ENCODE results near the gene SLC44A3. TPM values are rescaled to one million over a fixed set of nuclear protein-coding genes. Genes with fewer than 3 reads are reported as not detected.

The SLC44A3 gene
- total and polyA plus RNA-seq, 9 donors: 1.1 to 31.3 (median 3.3) TPM

- intact Hi-C loops (cut with DNase I): loop anchor here in 2 of 4 donors (5.0 kb wide), 2 partner anchors 207 to 282 kb away; no protein-coding TSS in a partner anchor
- Histone ChIP-seq H3K27ac (no peak overlapping the region), H3K27me3 (no peaks in the 10 kb centered on the region), H3K9me3 (no peaks in the 10 kb centered on the region), H3K4me1 (ENCODE audit: insufficient read depth) (peaks cover 6% of the 10 kb centered on the region), H3K4me3 (no peak overlapping the region), H3K36me3 (no peaks in the 10 kb centered on the region)
- DNase-seq: no peak
- TF ChIP-seq POLR2A (IDR thresholded peaks at IDR 0.05): no peak
- TF ChIP-seq EP300 (IDR thresholded peaks at IDR 0.05): no peak
- no peak for TF ChIP-seq CTCF (IDR thresholded peaks at IDR 0.05)
- 77 to 86% (median 85%) methylated on average over 3 of the region's 3 CpGs for WGBS, 3 donors
These were observed 15.7 kb upstream of the SLC44A3 start for GRCh38 chr1:94804442-94804837.

GRCh38 chr1:94805912-94806311 is 14.2 kb upstream of the SLC44A3 start:
- no peak overlapping the region for H3K27ac ChIP-seq
- no peaks in the 10 kb centered on the region for H3K27me3 ChIP-seq
- WGBS, 3 donors: 0 to 4% (median 2%) methylated on average over 4 of the region's 4 CpGs
- H3K4me1 ChIP-seq (ENCODE audit: insufficient read depth): peaks cover 6% of the 10 kb centered on the region
- TF ChIP-seq EP300 (IDR thresholded peaks at IDR 0.05) (no peak), CTCF (IDR thresholded peaks at IDR 0.05) (peak; percentile 90 to 94 (median 91))
- H3K36me3 ChIP-seq: no peaks in the 10 kb centered on the region
- H3K4me3 ChIP-seq: no peak overlapping the region
- intact Hi-C loops (cut with DNase I): no loop called here
- DNase-seq: peak; percentile 48 to 68 (median 66)
- H3K9me3 ChIP-seq: no peaks in the 10 kb centered on the region

- intact Hi-C loops (cut with DNase I): no loop called here
- 3 to 6% (median 5%) methylated on average over 6 of the region's 6 CpGs for WGBS, 3 donors
These were observed 13.7 kb upstream of the SLC44A3 start for GRCh38 chr1:94806441-94806871.

GRCh38 chr1:94807742-94808491 is 12.2 kb upstream of the SLC44A3 start:
- DNase-seq: no peak
- H3K9me3 ChIP-seq: no peaks in the 10 kb centered on the region
- H3K4me1 ChIP-seq (ENCODE audit: insufficient read depth): peaks cover 4% of the 10 kb centered on the region
- intact Hi-C loops (cut with DNase I): no loop called here
- H3K36me3 ChIP-seq: no peaks in the 10 kb centered on the region
- H3K27me3 ChIP-seq: no peaks in the 10 kb centered on the region
- H3K4me3 ChIP-seq: no peak overlapping the region
- 71 to 75% (median 74%) methylated on average over 12 of the region's 12 CpGs for WGBS, 3 donors
- no peak for TF ChIP-seq EP300 (IDR thresholded peaks at IDR 0.05)
- no peak for TF ChIP-seq CTCF (IDR thresholded peaks at IDR 0.05)
- no peak for TF ChIP-seq POLR2A (IDR thresholded peaks at IDR 0.05)
- no peak overlapping the region for H3K27ac ChIP-seq

More at GRCh38 chr1:94806441-94806871, 13.7 kb upstream of the SLC44A3 start:
- Histone ChIP-seq H3K27me3 (no peaks in the 10 kb centered on the region), H3K36me3 (no peaks in the 10 kb centered on the region), H3K4me3 (no peak overlapping the region), H3K27ac (no peak overlapping the region), H3K9me3 (no peaks in the 10 kb centered on the region), H3K4me1 (ENCODE audit: insufficient read depth) (peaks cover 6% of the 10 kb centered on the region)
- DNase-seq: no peak
- TF ChIP-seq CTCF (IDR thresholded peaks at IDR 0.05) (no peak), POLR2A (IDR thresholded peaks at IDR 0.05) (no peak), EP300 (IDR thresholded peaks at IDR 0.05) (no peak)

All from ovary (tissue), 9 donors.